Stomach (tissue), 9 donors: ENCODE data around the gene VN1R5. TPM values are rescaled to one million over a fixed set of nuclear protein-coding genes. Genes with fewer than 3 reads are reported as not detected.

ENCODE experiments used
- DNase-seq, 2 donors: peaks; one replicate each; pipeline versions ENCODE4 v3.0.0 to v3.0.0-alpha.2; 2013 to 2019
- H3K27ac ChIP-seq, 5 donors: fragments of 200-600 bp in 4 of 5; sonication (generic) in 4 of 5; one replicate each; pipeline ENCODE4 v1.5.1; 2013 to 2019; ENCODE audit warnings: mild to moderate bottlenecking in 1 of 5, moderate library complexity in 1 of 5
- H3K27me3 ChIP-seq, 3 donors: fragments of 200-600 bp; sonication (generic); one replicate each; pipeline ENCODE4 v1.5.1; 2017 to 2019; ENCODE audit warnings: mixed run types in 1 of 3
- H3K36me3 ChIP-seq, 4 donors: fragments of 200-600 bp; sonication (generic); 1 replicate in 3 of 4; 2 replicates in 1 of 4; pipeline ENCODE4 v1.5.1; 2016 to 2019
- H3K4me1 ChIP-seq, 4 donors: fragments of 200-600 bp; sonication (generic); one replicate each; pipeline ENCODE4 v1.5.1; 2016 to 2019
- H3K4me3 ChIP-seq, 4 donors: fragments of 200-600 bp; sonication (generic) in 3 of 4; one replicate each; pipeline ENCODE4 v1.5.1; 2016 to 2019; ENCODE audit warnings: mild to moderate bottlenecking in 1 of 4
- H3K9me3 ChIP-seq, 4 donors: fragments of 200-600 bp; sonication (generic); one replicate each; pipeline ENCODE4 v1.5.1; 2016 to 2019
- EP300 ChIP-seq: sonication (generic); formaldehyde crosslinking; IDR thresholded peaks from one replicate; pipeline ENCODE4 v1.6.1; 2017; ENCODE audit warnings: antibody characterized with exemption
- POLR2A ChIP-seq, 4 donors: fragments of 450-650 bp; IDR thresholded peaks; one replicate each; pipeline ENCODE4 v1.6.1; 2016; ENCODE audit warnings: antibody characterized with exemption in 4 of 4, control low read depth in 2 of 4, mild to moderate bottlenecking in 1 of 4, moderate library complexity in 1 of 4
- POLR2AphosphoS5 ChIP-seq, 3 donors: sonication (generic); formaldehyde crosslinking; IDR thresholded peaks; one replicate each; pipeline ENCODE4 v1.6.1; 2016; ENCODE audit warnings: antibody characterized with exemption in 3 of 3
- WGBS, 5 donors: extraction: QIAGEN DNeasy Blood & Tissue Kit in 3 of 5; methylation state at CpG; one replicate each; pipeline versions ENCODE4 v1.1.5 to v1.1.7; 2013 to 2018; 5-methylcytosine and 5-hydroxymethylcytosine counted together
- intact Hi-C: fragments of 100-400 bp; cut with DNase I; formaldehyde crosslinking; loops from one replicate; pipeline ENCODE4 v1.15.1; 2023; ENCODE audit warnings: low total_unique reads
- polyA plus RNA-seq, 3 donors: library from polyadenylated mRNA; stranded (reverse); fragments of 200-250 nt; gene quantifications; one replicate each; pipeline ENCODE4 v1.2.3, GENCODE V29; 2013
- total RNA-seq, 5 donors: library from RNA; depleted of rRNA; stranded (reverse); fragments of >200 nt; gene quantifications; one replicate each; pipeline versions ENCODE4 v1.1.0 to v1.2.3, GENCODE V29; 2014 to 2016
- TF ChIP-seq, protein P1 (sequence below), 7 experiments: fragments of 450-650 bp in 4 of 7; fragments of 200-600 bp in 3 of 7; sonication (generic) in 3 of 7; IDR thresholded peaks; one replicate each; pipeline ENCODE4 v1.5.1; 2016 to 2019; ENCODE audit warnings: antibody characterized with exemption in 7 of 7, control low read depth in 2 of 7, mild to moderate bottlenecking in 1 of 7
- donor health status: healthy with polysubstance abuse.
- donor health status: Bipolar disorder and iron deficiency.
- donor health status: healthy.

The VN1R5 gene
- total and polyA plus RNA-seq, 8 donors: not detected

DNA sequence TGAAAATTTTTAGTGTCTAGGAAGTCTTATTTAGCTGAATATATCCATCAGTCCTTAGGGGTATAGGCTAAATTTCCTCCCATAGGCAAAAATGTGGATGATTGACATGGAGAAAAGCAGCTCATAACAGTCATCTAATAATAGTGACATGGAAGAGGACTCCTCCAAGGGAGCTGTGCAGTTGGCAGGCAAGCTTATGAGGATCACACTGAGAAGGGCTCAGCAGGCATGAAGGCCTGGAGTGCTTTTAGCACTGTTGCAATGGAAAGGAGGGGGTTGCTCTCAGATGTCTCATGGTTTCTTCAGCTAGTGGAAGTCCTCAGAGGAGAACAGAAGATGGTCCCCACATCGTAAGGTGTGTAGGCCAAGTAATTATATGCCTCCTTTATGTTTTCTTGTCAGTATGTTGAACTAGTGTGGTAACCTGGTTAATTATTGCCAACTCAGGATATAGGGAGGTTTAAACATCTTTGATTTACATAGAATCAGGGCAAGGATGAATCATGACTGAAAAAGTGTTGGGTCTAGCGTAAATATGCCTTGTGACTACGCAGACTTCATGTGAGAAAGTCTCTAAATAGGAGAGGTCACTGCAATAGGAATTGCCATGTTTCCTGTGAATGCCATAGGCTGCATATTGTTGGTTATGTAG is 18.9 kb downstream of the VN1R5 start:
- 33 to 64% (median 48%) methylated on average over 3 of the region's 3 CpGs for WGBS, 5 donors
- DNase-seq: peak in 1 of 2 donors; percentile 65
- TF ChIP-seq POLR2AphosphoS5 (IDR thresholded peaks at IDR 0.05) (no peak), EP300 (no peak), POLR2A (IDR thresholded peaks at IDR 0.05) (no peak)
- TF ChIP-seq, protein P1, sequence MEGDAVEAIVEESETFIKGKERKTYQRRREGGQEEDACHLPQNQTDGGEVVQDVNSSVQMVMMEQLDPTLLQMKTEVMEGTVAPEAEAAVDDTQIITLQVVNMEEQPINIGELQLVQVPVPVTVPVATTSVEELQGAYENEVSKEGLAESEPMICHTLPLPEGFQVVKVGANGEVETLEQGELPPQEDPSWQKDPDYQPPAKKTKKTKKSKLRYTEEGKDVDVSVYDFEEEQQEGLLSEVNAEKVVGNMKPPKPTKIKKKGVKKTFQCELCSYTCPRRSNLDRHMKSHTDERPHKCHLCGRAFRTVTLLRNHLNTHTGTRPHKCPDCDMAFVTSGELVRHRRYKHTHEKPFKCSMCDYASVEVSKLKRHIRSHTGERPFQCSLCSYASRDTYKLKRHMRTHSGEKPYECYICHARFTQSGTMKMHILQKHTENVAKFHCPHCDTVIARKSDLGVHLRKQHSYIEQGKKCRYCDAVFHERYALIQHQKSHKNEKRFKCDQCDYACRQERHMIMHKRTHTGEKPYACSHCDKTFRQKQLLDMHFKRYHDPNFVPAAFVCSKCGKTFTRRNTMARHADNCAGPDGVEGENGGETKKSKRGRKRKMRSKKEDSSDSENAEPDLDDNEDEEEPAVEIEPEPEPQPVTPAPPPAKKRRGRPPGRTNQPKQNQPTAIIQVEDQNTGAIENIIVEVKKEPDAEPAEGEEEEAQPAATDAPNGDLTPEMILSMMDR (IDR thresholded peaks at IDR 0.05): no peak
- Histone ChIP-seq H3K4me3 (no peak overlapping the region), H3K27ac (no peak overlapping the region), H3K27me3 (no peaks in the 10 kb centered on the region), H3K36me3 (no peaks in the 10 kb centered on the region), H3K9me3 (peaks cover 0 to 24% (median 9%) of the 10 kb centered on the region in 4 donors), H3K4me1 (no peaks in the 10 kb centered on the region)
- intact Hi-C loops: no loop called here

DNA sequence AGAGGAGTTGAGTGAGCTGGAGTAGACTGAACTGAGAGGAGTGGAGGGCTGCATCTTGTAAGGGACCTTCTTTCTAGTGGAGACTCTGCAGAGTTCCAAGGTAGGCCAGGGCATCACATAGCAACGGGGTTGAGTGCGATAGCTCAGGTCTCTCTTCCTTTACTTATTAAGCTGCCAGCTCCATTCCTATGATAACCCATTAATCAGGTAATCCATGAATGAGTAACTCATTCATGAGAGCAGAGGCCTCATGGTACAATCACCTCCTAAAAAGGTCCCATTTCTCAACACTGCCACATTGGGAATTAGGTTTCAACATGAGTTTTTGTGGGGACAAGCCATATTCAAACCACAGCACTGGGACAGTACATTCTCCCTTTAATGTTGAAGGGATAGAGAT is 21.3 kb downstream of the VN1R5 start:
- no peaks in the 10 kb centered on the region for H3K9me3 ChIP-seq
- TF ChIP-seq, protein P1 (IDR thresholded peaks at IDR 0.05): no peak
- TF ChIP-seq POLR2A (IDR thresholded peaks at IDR 0.05) (no peak), EP300 (no peak), POLR2AphosphoS5 (IDR thresholded peaks at IDR 0.05) (no peak)
- H3K27me3 ChIP-seq: no peaks in the 10 kb centered on the region
- DNase-seq: no peak
- WGBS, 5 donors: 87 to 95% (median 92%) methylated on average over 2 of the region's 2 CpGs
- H3K36me3 ChIP-seq: no peaks in the 10 kb centered on the region
- no peak overlapping the region for H3K27ac ChIP-seq
- no peaks in the 10 kb centered on the region for H3K4me1 ChIP-seq
- intact Hi-C loops: no loop called here
- H3K4me3 ChIP-seq: no peak overlapping the region

DNA sequence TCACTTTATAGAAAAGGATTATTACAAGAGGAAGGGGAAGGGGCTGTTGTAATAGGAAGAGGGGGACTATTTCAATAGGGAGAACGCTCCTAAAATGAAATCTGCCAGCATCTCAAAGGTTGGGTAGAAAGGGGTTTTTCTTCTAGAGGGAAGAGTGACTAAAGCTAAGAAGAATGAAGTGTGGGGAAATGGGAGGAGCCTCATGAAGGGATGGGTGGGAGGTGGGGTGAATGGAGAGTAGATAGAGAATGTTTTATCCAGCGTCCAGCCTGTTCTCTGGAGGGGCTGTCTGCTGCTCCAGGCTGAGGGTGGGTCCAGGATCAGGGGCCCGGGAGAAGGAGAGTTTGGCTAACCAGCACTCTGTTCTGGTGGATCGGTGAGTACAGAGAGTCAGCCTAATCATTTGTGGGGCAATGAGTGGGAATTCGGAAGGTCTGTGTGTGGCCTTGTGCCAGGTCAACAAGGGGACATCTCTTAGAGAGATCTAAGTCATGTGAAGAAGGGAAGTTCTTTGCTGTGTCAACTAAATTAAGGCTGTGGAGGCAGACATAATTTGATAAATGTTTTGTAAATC is 25.2 kb downstream of the VN1R5 start:
- Histone ChIP-seq H3K36me3 (no peaks in the 10 kb centered on the region), H3K27me3 (no peaks in the 10 kb centered on the region), H3K4me1 (no peaks in the 10 kb centered on the region), H3K9me3 (peaks cover 0 to 3% (median 0%) of the 10 kb centered on the region in 4 donors), H3K27ac (no peak overlapping the region), H3K4me3 (no peak overlapping the region)
- 52 to 61% (median 57%) methylated on average over 5 of the region's 5 CpGs for WGBS, 5 donors
- intact Hi-C loops: no loop called here
- TF ChIP-seq POLR2AphosphoS5 (IDR thresholded peaks at IDR 0.05) (no peak), EP300 (no peak), POLR2A (IDR thresholded peaks at IDR 0.05) (no peak)
- TF ChIP-seq, protein P1 (IDR thresholded peaks at IDR 0.05): no peak
- DNase-seq: no peak

DNA sequence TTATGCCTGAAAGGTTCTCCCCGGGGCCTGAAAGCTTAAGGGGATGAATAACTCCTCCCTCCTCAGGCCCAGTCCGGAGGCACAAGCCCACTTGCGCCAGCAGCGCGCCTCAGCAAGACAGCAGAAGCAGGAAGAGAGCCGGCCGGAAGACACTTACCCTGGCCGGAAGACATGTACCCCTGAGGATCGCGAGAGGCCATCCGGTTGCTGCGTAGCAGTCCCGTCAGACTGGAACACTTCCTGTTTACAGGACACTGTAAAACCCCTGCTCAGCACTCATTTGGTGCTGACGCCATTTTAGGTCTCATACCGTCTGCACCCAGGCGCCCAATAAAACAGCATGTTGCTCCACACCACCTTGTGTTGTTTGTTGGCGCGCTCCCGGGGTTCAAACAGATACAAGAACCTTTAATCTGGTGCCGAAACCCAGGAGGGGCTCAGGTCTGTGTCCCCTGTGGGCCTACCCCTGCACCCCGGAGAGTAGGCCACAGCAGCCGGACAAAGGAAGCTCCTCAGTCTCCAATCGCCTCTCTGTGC is 30.3 kb downstream of the VN1R5 start:
- Histone ChIP-seq H3K27me3 (no peaks in the 10 kb centered on the region), H3K9me3 (peaks cover 0 to 9% (median 3%) of the 10 kb centered on the region in 4 donors)
- intact Hi-C loops: no loop called here

More for the DNA sequence above, 30.3 kb downstream of the VN1R5 start:
- WGBS, 5 donors: 93 to 97% (median 97%) methylated on average over 23 of the region's 23 CpGs
- TF ChIP-seq POLR2AphosphoS5 (IDR thresholded peaks at IDR 0.05): no peak
- no peak for TF ChIP-seq EP300
- TF ChIP-seq POLR2A (IDR thresholded peaks at IDR 0.05): no peak
- TF ChIP-seq, protein P1 (IDR thresholded peaks at IDR 0.05): no peak
- no peak for DNase-seq
- Histone ChIP-seq H3K27ac (no peak overlapping the region), H3K4me3 (no peak overlapping the region), H3K4me1 (no peaks in the 10 kb centered on the region), H3K36me3 (no peaks in the 10 kb centered on the region)
